ENCODE measurements around the gene IGLL5.
"Not testable (repeated sequence)": the region's sequence is repeated elsewhere in the genome, so short reads cannot be mapped to it uniquely, and the experiment has no call there.

Gene IGLL5

DNA sequence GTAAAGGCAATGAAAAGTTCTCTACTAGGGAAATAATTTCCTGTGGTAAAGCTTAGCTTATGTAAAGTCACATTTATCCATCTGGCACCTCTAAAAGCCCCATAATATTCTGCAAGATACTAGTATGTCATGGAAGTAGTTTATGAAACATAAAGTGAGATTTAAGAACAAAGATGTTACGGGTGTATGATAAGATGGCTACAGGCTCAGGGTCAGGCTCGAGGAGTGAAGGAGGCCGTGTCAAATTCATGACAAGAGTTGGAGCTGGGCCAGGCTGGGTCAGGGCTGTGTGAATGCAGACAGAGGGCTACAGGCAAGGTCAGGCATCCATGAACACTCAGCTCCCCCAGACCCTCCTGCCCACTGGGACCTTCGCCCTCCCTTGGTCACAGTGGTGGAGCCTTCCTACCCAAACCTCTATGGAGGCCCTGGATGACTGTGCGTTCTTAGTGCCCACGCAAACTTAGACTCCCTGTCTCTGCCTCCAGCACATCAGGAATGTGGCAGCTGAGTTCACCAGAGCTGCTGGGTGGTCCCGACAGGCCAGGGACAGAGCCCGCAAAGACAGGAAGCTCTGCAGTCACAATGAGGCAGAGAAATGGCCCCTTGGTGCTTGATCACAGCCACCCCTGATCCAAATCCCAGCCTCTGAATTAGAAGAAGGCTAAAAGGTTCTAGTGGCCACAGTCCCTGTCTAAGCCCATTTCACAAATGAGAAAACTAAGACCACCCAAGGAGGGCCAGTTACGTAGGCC, 14.8 kb downstream of the IGLL5 start:
- DNase-seq = no peak

DNA sequence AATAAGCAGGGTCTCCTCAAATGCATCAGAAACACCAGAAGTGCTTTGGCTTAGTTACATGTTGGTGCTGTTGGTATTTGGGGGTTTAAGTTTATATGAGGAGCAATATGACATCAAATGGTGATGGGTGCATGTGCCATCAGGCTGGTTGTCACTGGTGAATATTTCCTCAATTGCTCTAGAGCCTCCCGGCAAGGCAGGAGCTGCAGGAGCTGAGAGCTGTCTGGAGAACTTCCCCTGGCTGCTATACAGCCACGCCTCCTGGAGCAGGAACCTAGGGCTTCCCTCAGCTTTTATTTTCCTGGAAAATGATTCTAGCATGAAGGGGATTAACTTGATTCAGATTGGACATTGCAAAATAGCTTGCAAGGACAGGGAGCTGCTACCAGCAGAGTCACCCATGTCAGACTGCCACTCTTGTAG, 15.8 kb downstream of the IGLL5 start:
- DNase-seq = no peak

DNA sequence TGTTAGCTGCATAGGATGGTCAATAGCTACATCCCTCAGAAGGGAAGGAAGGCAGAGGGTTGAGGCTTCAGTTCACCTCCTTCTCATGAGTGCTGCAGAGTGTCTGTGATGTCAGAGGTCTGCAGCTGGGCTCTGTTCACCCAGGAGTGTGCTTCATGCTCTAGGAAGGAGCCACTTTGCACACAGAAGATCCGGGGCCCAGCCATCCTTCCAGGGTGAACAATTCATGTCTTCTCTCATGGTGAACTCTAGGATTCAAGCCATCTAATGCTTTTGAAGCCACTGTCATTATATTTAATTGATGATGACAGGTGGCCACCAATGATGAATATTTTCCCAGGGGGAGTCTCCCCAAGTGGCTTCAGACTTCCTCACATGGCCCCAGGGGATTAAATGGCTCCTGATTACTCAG, 16.2 kb downstream of the IGLL5 start:
- not testable (repeated sequence) for DNase-seq

- DNase-seq = not testable (repeated sequence)
These were observed 17.1 kb downstream of the IGLL5 start for GRCh38 chr22:22904736-22905135.

GRCh38 chr22:22906391-22906790, 18.8 kb downstream of the IGLL5 start:
- not testable (repeated sequence) for DNase-seq

- DNase-seq = no peak
These were observed 19.4 kb downstream of the IGLL5 start for GRCh38 chr22:22906907-22907550.

- DNase-seq = no peak
These were observed 20.2 kb downstream of the IGLL5 start for GRCh38 chr22:22907551-22908494.

- no peak for DNase-seq
These were observed 20.9 kb downstream of the IGLL5 start for GRCh38 chr22:22908495-22908861.

DNA sequence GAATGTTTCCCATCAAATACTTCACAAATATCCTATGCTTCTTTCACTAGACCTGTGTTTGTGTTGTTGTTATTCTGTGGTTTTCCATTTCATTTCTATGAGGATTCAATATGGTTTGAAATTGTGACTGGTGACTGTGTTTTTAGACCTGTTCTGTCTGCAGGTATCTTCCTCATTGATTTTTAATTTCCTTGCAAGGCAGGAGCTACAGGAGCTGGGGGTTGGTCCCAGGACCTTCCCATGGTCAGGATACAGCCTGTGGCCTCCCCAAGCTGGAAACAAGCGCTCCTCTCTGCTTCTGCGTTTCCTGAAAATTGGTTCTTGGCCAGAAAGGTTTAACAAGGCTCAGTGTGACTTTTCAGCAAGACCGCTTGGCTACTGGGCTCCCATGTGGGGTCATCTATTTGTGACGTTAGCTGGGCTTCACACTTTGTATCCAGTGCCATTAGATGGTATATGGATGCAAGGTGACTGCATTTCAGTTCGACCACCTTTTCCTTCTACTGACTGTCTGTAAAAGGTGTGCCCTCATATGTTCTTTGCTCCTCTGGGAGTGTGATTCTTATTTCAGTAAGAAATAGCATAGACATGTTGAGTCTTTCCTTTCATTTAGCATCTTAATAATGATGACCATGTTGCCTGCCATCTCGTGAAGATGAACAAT, 21.5 kb downstream of the IGLL5 start:
- no peak for DNase-seq

DNA sequence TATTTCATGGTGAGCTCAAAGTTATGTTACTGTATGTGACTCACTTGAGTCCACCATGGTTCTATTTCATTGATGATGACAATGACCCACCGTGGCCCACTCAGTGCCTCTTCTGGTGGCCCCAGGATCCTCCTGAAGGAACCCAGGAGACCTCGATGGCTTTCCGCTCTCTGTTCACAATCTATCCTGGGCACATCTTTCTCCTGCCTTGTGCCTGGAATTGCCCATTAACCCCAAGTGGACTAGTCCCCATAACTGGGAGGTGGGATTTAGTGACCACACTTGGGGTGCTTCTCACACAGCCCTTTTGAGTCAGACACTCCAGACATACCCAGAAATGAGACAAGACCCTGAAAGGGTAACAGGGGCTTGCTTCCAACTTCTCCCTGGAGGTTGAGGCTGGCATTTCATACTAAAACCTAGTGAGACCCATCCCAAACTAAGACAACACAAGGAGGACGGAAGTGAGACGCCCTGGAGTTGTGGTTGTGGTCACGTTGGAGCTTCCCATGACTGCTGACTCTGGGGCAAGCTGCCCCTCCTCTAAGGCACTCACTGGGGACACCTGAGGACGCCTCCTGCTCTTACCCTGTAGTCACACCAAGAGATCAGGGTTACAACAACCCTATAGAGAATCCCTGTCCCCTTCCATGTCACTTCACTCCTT, 22.1 kb downstream of the IGLL5 start:
- no peak for DNase-seq

DNA sequence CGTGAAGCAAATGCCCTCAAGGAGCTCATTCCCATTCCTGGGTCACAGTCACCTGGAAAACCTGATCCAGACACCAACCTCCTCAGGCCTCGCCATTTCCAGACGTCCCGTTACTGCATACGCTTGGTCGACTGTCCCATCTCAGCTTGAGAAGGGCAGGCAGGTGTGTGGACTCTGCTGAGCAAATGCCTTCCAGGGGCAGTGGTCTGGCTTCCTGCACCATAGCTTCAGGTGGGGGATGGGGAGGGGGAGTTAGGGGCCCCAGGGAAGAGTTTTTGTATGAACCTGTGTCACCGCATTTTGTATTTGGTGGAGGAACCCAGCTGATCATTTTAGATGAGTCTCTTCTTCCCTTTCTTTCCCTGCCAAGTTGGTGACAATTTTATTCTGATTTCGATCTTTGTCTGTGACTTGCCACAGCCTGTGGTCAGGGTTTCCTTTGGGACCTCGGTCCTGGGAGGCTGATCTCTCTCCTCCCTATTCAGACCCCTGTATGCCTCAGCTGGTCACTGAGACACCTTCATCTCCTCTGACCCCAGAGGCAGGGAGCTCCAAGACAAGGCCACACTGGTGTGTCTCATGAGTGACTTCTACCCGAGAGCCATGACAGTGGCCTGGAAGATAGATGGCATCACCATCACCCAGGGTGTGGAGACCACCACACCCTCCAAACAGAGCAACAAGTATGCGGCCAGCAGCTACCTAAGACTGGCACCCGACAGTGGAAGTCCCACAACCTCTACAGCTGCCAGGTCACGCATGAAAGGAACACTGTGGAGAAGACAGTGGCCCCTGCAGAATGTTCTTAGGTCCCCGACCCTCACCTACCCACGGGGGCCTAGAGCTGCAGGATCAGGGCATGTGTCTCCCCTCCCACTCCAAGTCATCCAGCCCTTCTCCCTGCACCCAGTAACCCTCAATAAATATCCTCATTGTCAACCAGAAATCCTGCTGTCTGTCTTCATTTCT, 22.9 kb downstream of the IGLL5 start:
- DNase-seq = no peak

DNA sequence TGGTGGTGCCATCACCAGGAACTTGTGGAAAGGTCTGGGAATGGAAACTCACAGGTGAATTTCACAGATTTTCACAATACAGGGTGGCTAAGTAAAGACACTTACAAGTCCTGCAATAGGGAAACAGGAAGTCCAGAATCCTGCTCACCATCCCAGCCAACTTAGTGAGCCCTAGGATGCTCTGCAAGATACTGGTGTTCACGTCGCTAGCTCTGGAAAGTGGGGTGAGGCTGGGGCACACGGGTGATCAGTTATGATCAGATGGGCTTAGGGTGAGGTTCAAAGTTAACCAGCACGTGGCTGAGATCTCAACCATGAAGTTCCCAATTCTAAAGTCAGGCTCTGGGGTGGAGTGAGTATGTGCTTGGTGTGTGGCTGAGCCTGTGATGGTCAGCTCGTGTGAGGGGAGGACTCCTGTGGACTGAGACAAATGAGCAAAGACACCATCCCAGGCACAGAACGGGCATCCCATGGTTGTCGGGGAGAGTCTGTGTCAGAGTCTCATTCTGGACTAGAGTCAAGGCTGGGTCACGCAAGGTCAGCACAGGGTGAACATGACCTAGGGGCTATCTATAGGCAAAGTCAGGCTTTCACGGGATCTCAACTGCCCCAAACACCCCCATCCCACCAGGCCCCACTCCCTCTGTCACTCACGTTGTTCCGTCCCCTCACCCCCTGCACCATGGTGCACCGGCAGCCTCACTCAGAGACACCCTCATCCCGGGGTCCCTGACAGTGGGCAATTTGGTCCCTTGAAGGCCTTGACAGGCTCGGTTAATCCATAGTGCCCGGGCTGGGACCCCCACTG, 23.9 kb downstream of the IGLL5 start:
- no peak for DNase-seq

DNA sequence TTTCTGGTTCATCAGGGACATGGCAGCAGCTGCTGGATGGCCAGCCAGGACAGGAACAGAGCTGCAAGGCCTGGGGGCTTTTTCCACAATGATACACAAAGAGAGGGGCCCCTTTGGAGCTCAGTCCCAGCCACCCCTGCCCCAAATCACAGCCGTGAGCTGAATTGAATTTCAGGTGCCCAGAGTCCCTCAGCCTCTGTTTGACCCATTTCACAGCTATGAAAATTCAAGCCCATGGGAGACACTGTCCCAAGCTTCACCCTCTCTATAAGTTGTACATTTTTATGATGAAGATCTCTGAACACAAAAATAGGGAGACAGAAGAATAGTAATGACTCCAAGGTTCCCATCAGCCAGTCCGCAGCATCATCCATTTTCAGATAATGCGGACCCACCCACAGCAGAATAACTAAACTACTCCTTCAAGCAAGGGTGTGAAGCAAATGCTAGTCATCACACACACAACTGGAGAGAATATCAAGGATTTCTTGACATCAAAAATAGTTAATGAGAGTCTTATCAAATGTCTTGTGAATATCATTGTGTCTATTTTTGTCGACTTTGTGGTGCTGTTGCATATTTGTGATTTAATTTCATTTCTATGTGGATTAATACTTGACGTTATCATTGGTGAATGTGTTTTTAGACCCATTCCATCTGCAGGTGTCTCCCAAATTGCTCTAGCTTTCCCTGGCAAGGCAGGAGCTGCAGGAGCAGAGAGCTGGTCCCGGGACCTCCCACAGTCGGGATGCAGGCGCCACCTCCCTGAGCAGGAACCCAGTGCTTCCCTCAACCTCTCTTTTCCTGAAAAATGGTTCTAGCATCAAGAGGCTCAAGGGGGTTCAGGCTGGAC, 24.7 kb downstream of the IGLL5 start:
- no peak for DNase-seq

- no peak for DNase-seq
These were observed 25.3 kb downstream of the IGLL5 start for GRCh38 chr22:22912988-22913253.

DNA sequence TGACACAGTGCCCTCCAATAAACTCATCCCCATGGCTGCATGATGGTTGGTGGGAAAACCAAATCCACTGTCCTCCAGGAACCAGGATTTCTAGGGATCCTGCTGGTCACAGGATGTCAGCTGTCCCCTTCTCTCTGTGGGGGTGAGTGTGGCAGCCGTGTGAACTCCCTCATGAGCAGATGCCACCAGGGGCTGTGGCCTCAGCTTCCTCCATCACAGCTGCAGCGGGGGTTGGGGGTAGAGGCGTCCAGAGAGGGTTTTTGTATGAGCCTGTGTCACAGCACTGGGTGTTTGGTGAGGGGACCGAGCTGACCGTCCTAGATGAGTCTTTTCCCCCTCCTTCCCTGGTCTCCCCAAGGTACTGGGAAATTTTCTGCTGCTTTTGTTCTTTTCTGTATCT, 26.4 kb downstream of the IGLL5 start:
- no peak for DNase-seq

DNA sequence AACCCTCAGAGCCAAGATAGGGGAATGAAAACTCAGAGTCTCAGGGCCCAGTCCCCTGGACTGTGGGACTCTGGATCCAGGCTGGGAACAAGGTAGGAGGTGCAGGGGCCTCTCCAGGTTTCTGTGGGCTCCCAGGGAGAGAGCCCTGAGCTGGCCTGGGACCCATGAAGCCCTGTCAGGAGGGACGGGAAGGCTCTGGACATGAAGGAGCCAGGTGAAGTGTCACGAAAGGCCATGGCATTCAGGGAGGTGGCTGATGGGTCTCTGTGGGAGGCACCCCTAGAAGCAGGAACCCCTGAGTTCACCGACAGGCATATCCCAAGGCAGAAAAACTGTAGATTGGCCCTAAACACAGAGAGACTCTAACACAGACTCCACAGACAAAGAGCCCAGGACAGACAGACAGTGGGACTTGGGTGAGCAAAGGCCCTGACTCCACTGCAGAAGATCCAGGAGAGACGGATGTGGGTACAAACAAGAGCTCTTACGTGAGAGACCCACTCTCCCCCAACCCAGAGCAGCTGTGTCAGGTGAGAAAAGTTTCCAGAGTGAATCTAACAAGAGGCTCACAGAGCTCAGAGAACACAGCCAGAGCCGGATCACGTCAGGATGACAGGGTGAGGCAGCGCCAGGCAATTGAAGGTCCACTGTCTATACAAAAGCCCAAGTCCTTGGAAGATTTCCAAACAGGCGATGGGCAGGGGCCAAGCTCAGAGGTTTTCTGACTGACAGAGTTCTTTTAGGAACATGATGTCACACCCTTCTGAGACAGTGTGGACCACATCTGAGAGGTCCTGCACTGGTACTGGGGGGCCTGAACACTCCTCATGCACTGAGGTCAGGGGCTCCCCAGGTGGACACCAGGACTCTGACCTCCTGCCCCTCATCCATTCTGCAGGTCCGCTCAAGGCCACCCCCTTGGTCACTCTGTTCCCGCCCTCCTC, 27.4 kb downstream of the IGLL5 start:
- no peak for DNase-seq

DNA sequence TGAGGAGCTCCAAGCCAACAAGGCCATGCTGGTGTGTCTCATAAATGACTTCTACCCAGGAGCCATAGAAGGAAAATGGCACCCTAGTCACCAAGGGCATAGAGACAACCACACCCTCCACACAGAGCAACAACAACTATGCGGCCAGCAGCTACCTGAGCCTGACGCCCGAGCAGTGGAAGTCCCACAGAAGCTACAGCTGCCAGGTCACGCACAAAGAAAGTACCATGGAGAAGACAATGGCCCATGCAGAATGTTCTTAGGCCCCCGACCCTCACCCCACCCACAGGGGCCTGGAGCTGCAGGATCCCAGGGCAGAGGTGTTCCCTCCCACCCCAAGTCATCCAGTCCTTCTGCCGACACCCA, 28.0 kb downstream of the IGLL5 start:
- no peak for DNase-seq

- no peak for DNase-seq
These were observed 28.8 kb downstream of the IGLL5 start for GRCh38 chr22:22916215-22916951.
